ENCODE results near the gene LYST. TPM values are rescaled to one million over a fixed set of nuclear protein-coding genes. Genes with fewer than 3 reads are reported as not detected.

LYST gene
- total and polyA plus RNA-seq, 5 donors = 3.8 to 15.3 (median 12.0) TPM

DNA sequence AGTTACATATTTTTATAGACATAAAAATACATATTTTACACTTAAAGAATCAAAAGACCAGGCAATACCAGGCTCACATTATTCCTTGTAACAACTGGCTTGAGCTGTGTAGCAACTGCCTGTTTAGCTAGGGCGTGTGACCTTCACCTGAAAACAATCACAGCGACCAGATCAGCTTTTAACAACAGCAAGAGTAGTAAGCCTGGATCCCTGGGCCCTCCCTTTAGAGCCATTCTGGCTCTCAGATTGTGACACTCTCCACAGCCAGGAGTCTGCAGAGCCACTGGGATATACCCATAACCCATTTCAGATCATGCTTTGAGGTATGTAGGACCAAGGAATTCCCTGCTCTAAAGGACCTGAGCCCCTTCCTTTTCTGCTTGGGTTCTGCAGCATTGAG lies 187.7 kb downstream of the LYST start:
- H3K27ac ChIP-seq (ENCODE audit: low read length) = no peak overlapping the region
- H3K4me3 ChIP-seq (ENCODE audit: low read length) = no peak overlapping the region
- intact Hi-C loops (cut with DNase I) = no loop called here
- H3K27me3 ChIP-seq (ENCODE audit: control insufficient read depth, insufficient read depth) = no peaks in the 10 kb centered on the region
- H3K9me3 ChIP-seq (ENCODE audit: control insufficient read depth, low read length) = no peaks in the 10 kb centered on the region
- 94% methylated on average over 2 of the region's 2 CpGs for WGBS
- no peak for DNase-seq
- H3K4me1 ChIP-seq (ENCODE audit: control insufficient read depth, insufficient read depth, low read length) = no peaks in the 10 kb centered on the region
- no peak for ATAC-seq

DNA sequence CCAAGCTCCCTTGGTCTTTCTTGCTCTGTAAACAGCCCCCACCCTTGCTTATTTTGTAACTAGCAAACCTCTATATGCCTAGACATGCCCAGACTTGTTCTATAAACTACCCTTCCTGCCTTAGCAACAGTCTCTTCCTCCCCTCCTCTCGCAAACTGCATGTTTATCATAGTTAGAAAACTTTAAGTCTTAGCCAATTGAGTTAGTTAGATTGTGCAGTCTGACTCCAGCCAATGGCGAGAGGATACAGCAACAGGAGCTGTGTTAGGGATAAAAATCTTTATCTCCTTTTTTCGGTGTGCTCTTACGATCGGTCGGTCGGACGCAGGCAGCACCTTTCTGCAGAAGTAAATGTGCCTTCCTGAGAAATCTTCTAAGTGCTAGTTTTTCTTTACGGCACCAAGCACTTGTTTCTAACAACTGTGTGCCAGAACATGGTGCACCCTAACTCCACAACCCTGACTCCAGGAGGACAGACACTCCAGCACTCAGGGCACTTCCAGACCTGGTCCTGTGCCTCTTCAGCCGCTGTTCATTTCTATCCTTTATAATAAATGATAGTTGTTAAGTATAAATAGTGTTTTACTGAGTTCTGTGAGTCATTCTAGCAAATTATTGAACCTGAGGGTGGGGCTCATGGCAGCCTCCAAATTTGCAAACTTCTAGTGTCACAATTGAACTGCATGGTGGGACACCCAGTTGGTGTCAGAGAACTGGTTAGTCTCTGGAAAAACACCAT lies 191.4 kb downstream of the LYST start:
- no peak overlapping the region for H3K4me3 ChIP-seq (ENCODE audit: low read length)
- WGBS = 98% methylated on average over 10 of the region's 10 CpGs
- peaks cover 3% of the 10 kb centered on the region for H3K9me3 ChIP-seq (ENCODE audit: control insufficient read depth, low read length)
- DNase-seq (no peak), ATAC-seq (no peak)
- H3K27me3 ChIP-seq (ENCODE audit: control insufficient read depth, insufficient read depth) = no peaks in the 10 kb centered on the region
- H3K4me1 ChIP-seq (ENCODE audit: control insufficient read depth, insufficient read depth, low read length) = no peaks in the 10 kb centered on the region
- no peak overlapping the region for H3K27ac ChIP-seq (ENCODE audit: low read length)
- intact Hi-C loops (cut with DNase I) = no loop called here

DNA sequence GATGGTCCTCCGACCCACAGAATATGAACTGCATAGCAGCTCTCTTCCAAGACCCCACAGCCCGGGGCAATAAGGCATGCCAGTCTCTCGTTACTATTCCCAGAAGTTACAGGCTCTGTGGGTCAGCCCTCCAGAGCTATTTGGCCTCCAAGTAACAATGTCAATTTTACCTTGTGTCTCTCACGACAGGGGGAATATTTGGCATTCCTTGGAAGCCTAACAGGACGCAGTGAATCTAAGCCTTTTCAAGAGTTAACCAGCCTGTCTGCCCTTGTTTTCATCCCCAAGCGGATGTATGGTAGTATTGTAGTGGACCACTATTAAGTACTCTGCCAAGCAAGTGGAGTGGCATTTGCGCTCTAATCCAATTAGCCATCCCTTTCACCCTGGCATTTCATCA lies 192.7 kb downstream of the LYST start:
- intact Hi-C loops (cut with DNase I) = no loop called here
- Histone ChIP-seq H3K27me3 (ENCODE audit: control insufficient read depth, insufficient read depth) (no peaks in the 10 kb centered on the region), H3K4me1 (ENCODE audit: control insufficient read depth, insufficient read depth, low read length) (no peaks in the 10 kb centered on the region), H3K27ac (ENCODE audit: low read length) (no peak overlapping the region), H3K9me3 (ENCODE audit: control insufficient read depth, low read length) (peaks cover 5% of the 10 kb centered on the region), H3K4me3 (ENCODE audit: low read length) (no peak overlapping the region)
- 72% methylated on average over 7 of the region's 7 CpGs for WGBS
- no peak for ATAC-seq
- no peak for DNase-seq

DNA sequence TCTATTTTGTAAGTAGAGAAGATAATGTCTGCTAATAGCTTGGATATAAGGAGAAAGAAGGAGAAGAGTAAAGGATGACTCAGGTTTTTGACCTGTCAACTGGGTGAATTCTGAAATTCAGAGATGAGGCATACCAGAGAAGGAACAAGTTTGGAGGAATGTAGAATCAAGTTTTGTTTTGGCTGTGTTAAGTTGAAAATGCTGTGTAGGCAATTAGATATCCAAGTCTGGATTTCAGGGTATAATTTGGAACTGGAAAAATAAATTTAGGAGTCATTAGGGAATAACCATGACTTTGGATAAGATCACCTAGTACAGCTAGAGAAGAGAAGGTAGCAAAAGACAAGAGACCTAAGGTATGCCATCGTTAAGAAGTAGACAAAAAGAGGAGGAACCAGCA lies 194.7 kb downstream of the LYST start:
- no peaks in the 10 kb centered on the region for H3K27me3 ChIP-seq (ENCODE audit: control insufficient read depth, insufficient read depth)
- no peak overlapping the region for H3K4me3 ChIP-seq (ENCODE audit: low read length)
- ATAC-seq = no peak
- intact Hi-C loops (cut with DNase I) = no loop called here
- 93% methylated on average over 1 of the region's 1 CpG for WGBS
- peaks cover 5% of the 10 kb centered on the region for H3K9me3 ChIP-seq (ENCODE audit: control insufficient read depth, low read length)
- H3K27ac ChIP-seq (ENCODE audit: low read length) = no peak overlapping the region
- no peaks in the 10 kb centered on the region for H3K4me1 ChIP-seq (ENCODE audit: control insufficient read depth, insufficient read depth, low read length)
- no peak for DNase-seq

DNA sequence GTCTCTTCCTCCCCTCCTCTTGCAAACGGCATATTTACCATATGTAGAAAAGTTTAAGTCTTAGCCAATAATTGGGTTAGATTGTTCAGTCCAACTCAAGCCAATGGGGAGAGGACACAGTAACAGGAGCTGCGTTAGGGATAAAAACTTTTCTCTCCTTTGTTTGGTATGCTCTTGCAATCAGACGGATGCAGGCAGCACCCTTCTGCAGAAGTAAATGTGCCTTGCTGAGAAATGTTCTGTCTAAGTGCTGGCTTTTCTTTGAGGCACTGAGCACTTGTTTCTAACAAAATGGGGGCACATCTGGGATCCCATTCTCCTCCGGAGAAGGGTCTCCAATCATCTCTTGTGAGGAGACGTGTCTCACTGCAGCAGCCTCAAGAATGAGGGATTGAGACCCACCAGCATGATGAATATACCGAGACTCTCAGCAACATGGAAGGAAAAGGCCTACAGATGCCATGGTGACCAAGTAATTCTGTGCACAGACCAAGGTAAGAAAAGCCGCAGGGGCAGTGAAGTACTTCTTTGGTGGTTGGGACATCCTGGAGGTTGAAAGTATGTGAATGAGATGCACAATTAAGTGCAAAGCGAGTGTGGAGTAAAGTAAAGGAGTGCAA lies 196.4 kb downstream of the LYST start:
- Histone ChIP-seq H3K27ac (ENCODE audit: low read length) (no peak overlapping the region), H3K4me3 (ENCODE audit: low read length) (no peak overlapping the region), H3K27me3 (ENCODE audit: control insufficient read depth, insufficient read depth) (no peaks in the 10 kb centered on the region), H3K9me3 (ENCODE audit: control insufficient read depth, low read length) (peaks cover 5% of the 10 kb centered on the region), H3K4me1 (ENCODE audit: control insufficient read depth, insufficient read depth, low read length) (no peaks in the 10 kb centered on the region)
- DNase-seq (no peak), ATAC-seq (no peak)
- 96% methylated on average over 8 of the region's 8 CpGs for WGBS
- intact Hi-C loops (cut with DNase I) = no loop called here

DNA sequence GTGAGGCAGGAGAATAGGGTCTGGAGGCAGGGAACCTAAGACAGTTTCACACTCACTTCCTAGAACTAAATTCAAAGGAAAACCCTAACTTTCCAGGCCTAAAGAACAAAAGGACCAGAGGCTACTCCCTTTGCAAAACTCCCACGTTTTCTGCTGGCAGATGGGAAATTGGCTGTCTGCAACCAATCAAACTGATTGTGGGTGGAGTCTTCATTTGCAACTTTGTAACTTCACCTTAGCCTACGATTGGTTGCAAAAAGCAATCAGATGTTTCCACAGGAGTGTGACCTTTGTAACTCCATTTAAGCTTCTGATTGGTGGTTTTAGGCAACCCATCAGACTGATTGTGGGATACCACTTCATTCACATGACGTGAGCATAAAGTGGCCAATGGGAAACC lies 197.4 kb downstream of the LYST start:
- ATAC-seq = no peak

DNA sequence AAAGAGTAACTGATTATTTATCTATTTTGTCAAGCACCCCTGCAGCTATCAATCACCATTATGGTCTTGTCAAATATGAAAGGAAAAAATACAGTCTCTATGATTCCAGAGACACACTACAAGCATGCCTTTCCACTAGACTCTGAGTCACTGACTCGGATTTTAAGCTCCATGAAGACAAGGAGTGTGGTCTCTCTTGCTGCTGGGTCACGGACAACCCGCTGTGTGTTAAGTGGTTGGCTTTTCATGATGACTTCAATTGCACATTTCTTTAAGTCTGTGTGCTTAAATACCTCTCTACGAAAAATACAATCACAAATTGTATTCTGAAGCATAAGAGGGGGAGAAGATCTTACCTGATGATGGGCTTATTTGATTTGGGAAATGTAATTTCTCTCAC lies 203.1 kb downstream of the LYST start:
- Histone ChIP-seq H3K4me1 (ENCODE audit: control insufficient read depth, insufficient read depth, low read length) (no peaks in the 10 kb centered on the region), H3K4me3 (ENCODE audit: low read length) (no peak overlapping the region), H3K9me3 (ENCODE audit: control insufficient read depth, low read length) (no peaks in the 10 kb centered on the region), H3K27me3 (ENCODE audit: control insufficient read depth, insufficient read depth) (no peaks in the 10 kb centered on the region), H3K27ac (ENCODE audit: low read length) (no peak overlapping the region)
- WGBS = 92% methylated on average over 4 of the region's 4 CpGs
- DNase-seq (no peak), ATAC-seq (no peak)
- intact Hi-C loops (cut with DNase I) = no loop called here

More for the DNA sequence above, 197.4 kb downstream of the LYST start:
- whole genome bisulfite sequencing = 96% methylated on average over 3 of the region's 3 CpGs
- intact Hi-C loops (cut with DNase I) = no loop called here
- H3K27me3 ChIP-seq (ENCODE audit: control insufficient read depth, insufficient read depth) = no peaks in the 10 kb centered on the region
- H3K27ac ChIP-seq (ENCODE audit: low read length) = no peak overlapping the region
- peaks cover 5% of the 10 kb centered on the region for H3K9me3 ChIP-seq (ENCODE audit: control insufficient read depth, low read length)
- H3K4me1 ChIP-seq (ENCODE audit: control insufficient read depth, insufficient read depth, low read length) = no peaks in the 10 kb centered on the region
- no peak overlapping the region for H3K4me3 ChIP-seq (ENCODE audit: low read length)
- no peak for DNase-seq

DNA sequence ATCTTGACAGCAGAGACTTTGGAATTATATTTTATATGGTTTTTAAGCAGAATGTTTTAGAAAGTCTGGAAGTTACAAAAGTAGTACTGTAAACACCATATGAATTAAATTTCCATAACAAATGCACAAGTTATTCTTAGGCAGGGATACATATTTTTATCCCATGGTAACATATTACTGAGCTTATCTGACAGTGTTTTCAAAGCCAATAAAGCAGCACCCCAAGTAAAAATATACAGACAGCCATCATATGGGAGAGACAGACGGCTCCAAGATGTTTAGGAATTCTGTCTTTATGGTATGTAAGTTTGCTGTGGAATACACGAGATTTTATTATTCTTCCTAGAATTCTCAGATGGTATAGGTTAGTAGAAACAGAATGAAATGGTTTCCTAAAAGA lies 205.1 kb downstream of the LYST start:
- Histone ChIP-seq H3K9me3 (ENCODE audit: control insufficient read depth, low read length) (no peaks in the 10 kb centered on the region), H3K4me3 (ENCODE audit: low read length) (no peak overlapping the region), H3K4me1 (ENCODE audit: control insufficient read depth, insufficient read depth, low read length) (no peaks in the 10 kb centered on the region), H3K27me3 (ENCODE audit: control insufficient read depth, insufficient read depth) (no peaks in the 10 kb centered on the region), H3K27ac (ENCODE audit: low read length) (no peak overlapping the region)
- 63% methylated on average over 2 of the region's 2 CpGs for WGBS
- no peak for DNase-seq
- intact Hi-C loops (cut with DNase I) = no loop called here
- no peak for ATAC-seq

DNA sequence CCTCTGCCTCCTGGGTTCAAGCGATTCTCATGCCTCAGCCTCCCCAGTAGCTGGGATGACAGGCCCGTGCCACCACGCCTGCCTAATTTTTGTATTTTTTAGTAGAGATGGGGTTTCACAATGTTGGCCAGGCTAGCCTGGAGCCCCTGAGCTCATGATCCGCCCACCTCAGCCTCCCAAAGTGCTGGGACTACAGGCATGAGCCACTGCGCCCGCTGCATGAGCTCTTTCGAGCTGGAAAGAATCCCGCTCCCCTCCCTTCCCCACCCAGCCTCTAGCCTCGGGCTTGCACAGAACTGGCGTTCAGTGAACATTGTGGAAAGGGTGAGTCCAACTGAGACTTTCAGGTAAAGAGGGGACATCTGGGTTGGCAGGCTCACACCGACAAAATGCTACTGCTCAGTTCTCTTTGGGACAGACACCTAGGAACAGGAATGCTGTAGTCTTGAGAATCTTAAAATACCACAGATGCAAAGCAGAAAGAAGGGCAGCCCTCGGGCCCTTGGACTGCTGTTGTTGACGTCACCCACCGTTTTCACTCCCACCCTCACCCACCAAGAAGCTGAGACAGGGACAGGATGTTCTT lies 207.4 kb downstream of the LYST start:
- Histone ChIP-seq H3K4me1 (ENCODE audit: control insufficient read depth, insufficient read depth, low read length) (no peaks in the 10 kb centered on the region), H3K9me3 (ENCODE audit: control insufficient read depth, low read length) (no peaks in the 10 kb centered on the region), H3K27me3 (ENCODE audit: control insufficient read depth, insufficient read depth) (no peaks in the 10 kb centered on the region), H3K4me3 (ENCODE audit: low read length) (no peak overlapping the region), H3K27ac (ENCODE audit: low read length) (no peak overlapping the region)
- DNase-seq (no peak), ATAC-seq (no peak)
- intact Hi-C loops (cut with DNase I) = no loop called here
- WGBS = 89% methylated on average over 14 of the region's 14 CpGs

DNA sequence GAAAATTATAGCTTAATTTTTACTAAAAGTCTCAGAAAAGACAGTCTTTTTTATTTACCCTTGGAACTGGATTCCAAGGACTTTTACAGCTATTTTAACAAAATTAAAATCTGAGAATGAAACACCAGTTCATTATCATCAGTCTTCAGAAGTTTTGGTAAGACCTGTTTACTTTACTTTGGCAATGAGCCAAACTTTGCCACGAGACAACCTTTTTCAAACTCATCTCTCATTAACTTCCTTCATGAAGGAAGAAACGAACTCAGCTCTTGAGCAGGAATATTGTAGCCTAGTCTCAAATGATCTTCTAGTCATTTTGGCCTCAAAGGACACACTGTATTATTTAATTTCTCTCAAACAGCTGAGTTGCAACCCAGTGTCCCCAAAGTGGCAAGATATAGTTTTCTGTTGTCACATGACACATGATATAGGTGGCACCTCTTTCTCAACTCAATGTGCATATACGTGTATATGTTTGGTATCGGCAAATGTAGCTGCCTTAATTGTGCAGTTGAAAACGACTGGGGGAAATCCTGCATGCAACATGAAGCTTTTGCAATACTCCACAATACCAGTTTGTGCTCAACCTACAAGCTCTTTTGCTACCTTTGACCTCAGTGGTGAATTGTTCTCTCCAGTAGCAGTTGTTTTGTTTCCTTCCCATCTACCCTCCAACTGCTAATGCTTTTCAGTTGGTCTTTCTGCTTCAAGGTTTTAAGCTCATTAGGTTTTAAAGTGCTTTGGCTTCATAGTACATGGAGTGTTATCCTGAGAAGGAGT lies 208.8 kb downstream of the LYST start:
- intact Hi-C loops (cut with DNase I) = no loop called here
- Histone ChIP-seq H3K4me3 (ENCODE audit: low read length) (no peak overlapping the region), H3K9me3 (ENCODE audit: control insufficient read depth, low read length) (no peaks in the 10 kb centered on the region), H3K27me3 (ENCODE audit: control insufficient read depth, insufficient read depth) (no peaks in the 10 kb centered on the region), H3K4me1 (ENCODE audit: control insufficient read depth, insufficient read depth, low read length) (no peaks in the 10 kb centered on the region), H3K27ac (ENCODE audit: low read length) (no peak overlapping the region)
- ATAC-seq (no peak), DNase-seq (no peak)
- WGBS = 64% methylated on average over 5 of the region's 5 CpGs

DNA sequence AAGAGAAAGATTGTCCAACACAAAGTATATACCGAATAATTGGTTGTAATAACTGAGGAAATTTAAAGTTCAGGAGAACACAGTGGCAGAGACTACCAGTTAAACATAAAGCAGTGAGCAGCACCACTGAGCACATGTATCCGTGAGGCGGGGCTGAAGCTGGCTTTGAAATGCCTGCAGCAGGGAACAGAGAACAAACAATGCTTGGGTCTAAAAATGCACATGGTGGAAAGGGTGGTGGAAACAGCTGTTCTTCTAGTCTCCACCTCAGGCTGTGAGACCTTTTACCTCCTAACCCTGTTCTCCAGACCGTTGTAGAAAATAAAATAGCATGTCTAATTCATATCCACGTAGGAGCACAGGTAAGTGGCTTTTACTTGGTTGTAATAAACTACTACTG lies 209.4 kb downstream of the LYST start:
- H3K27me3 ChIP-seq (ENCODE audit: control insufficient read depth, insufficient read depth) = no peaks in the 10 kb centered on the region
- WGBS = 83% methylated on average over 5 of the region's 5 CpGs
- no peak for ATAC-seq
- H3K9me3 ChIP-seq (ENCODE audit: control insufficient read depth, low read length) = no peaks in the 10 kb centered on the region
- intact Hi-C loops (cut with DNase I) = no loop called here
- no peaks in the 10 kb centered on the region for H3K4me1 ChIP-seq (ENCODE audit: control insufficient read depth, insufficient read depth, low read length)
- H3K4me3 ChIP-seq (ENCODE audit: low read length) = no peak overlapping the region
- DNase-seq = no peak
- no peak overlapping the region for H3K27ac ChIP-seq (ENCODE audit: low read length)

All from right cardiac atrium (tissue), 5 donors.